ENCODE measurements around the gene ANP32D. TPM values are rescaled to one million over a fixed set of nuclear protein-coding genes. Genes with fewer than 3 reads are reported as not detected.
"Not testable (repeated sequence)": the region's sequence is repeated elsewhere in the genome, so short reads cannot be mapped to it uniquely, and the experiment has no call there.

ANP32D gene
- total RNA-seq, 1 donor from 2014 or later = not detected

DNA sequence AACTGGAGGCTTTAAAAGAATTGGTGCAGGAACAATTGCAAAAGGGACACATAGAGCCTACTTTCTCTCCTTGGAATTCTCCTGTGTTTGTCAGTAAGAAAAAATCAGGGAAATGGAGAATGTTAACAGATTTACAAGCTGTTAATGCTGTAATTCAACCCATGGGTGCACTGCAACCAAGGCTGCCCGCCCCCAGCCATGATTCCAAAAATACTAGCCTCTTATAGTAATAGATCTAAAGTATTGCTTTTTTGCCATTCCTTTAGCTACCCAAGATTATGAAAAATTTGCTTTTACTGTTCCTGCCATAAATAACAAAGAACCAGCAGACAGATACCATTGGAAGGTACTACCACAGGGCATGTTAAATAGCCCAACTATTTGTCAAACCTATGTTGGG, 37.8 kb downstream of the ANP32D start:
- Histone ChIP-seq H3K36me3 (no peaks in the 10 kb centered on the region), H3K27me3 (ENCODE audit: low read depth) (no peaks in the 10 kb centered on the region), H3K4me1 (no peaks in the 10 kb centered on the region), H3K4me3 (no peak overlapping the region), H3K9me3 (no peaks in the 10 kb centered on the region), H3K27ac (no peak overlapping the region)
- intact Hi-C loops (cut with DNase I) = no loop called here
- TF ChIP-seq, protein P1, sequence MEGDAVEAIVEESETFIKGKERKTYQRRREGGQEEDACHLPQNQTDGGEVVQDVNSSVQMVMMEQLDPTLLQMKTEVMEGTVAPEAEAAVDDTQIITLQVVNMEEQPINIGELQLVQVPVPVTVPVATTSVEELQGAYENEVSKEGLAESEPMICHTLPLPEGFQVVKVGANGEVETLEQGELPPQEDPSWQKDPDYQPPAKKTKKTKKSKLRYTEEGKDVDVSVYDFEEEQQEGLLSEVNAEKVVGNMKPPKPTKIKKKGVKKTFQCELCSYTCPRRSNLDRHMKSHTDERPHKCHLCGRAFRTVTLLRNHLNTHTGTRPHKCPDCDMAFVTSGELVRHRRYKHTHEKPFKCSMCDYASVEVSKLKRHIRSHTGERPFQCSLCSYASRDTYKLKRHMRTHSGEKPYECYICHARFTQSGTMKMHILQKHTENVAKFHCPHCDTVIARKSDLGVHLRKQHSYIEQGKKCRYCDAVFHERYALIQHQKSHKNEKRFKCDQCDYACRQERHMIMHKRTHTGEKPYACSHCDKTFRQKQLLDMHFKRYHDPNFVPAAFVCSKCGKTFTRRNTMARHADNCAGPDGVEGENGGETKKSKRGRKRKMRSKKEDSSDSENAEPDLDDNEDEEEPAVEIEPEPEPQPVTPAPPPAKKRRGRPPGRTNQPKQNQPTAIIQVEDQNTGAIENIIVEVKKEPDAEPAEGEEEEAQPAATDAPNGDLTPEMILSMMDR (IDR thresholded peaks at IDR 0.05) = no peak
- no peak for DNase-seq
- no peak for ATAC-seq

DNA sequence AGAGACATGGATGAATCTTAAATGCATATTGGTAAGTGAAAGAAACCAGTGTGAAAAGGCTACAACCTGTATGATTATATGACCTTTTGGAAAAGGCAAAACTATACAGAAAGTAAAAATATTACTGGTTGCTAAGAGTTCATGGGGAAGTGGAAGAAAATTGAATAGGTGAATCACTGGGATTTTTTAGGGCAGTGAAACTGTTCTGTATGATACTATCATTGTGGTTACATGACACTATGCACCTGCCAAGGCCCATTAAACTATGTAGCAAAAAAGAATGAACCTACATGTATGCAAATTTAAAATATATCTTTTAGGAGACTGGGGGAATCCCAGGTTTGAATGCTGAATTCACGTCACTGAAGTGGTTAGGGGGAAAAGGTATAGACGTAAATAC, 40.5 kb downstream of the ANP32D start:
- TF ChIP-seq, protein P1 (IDR thresholded peaks at IDR 0.05) = no peak
- no peak overlapping the region for H3K27ac ChIP-seq
- DNase-seq = no peak
- no peaks in the 10 kb centered on the region for H3K36me3 ChIP-seq
- H3K9me3 ChIP-seq = no peaks in the 10 kb centered on the region
- ATAC-seq = no peak
- no peak overlapping the region for H3K4me3 ChIP-seq
- intact Hi-C loops (cut with DNase I) = no loop called here
- no peaks in the 10 kb centered on the region for H3K27me3 ChIP-seq (ENCODE audit: low read depth)
- no peaks in the 10 kb centered on the region for H3K4me1 ChIP-seq

DNA sequence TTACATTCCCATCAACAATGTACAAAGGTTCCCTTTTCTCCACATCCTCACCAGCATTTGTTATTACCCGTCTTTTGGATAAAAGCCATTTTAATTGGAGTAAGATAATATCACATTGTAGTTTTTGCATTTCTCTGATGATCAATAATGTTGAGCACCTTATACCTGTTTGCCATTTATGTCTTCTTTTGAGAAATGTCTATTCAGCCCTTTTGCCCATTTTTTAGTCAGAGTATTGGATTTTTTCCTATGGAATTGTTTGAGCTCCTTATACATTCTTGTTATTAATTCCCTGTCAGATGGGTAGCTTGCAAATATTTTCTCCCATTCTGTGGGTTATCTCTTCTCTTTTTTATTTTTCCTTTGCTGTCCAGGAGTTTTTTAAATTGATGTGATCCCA, 42.4 kb downstream of the ANP32D start:
- Histone ChIP-seq H3K4me1 (no peaks in the 10 kb centered on the region), H3K9me3 (no peaks in the 10 kb centered on the region), H3K27me3 (ENCODE audit: low read depth) (no peaks in the 10 kb centered on the region), H3K36me3 (no peaks in the 10 kb centered on the region), H3K4me3 (no peak overlapping the region), H3K27ac (no peak overlapping the region)
- intact Hi-C loops (cut with DNase I) = no loop called here
- no peak for ATAC-seq
- DNase-seq = no peak
- TF ChIP-seq, protein P1 (IDR thresholded peaks at IDR 0.05) = no peak

DNA sequence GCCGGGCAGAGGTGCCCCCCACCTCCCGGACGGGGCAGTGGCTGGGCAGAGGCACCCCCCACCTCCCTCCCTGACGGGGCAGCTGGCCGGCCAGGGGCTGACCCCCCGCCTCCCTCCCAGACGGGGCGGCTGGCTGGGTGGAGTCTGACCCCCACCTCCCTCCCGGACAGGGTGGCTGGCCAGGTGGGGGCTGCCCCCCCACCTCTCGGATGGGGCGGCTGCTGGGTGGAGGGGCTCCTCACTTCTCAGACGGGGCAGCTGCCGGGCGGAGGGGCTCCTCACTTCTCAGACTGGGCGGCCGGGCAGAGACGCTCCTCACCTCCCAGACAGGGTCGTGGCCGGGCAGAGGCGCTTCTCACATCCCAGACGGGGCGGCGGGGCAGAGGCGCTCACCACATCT, 48.0 kb downstream of the ANP32D start:
- H3K4me1 ChIP-seq; intact Hi-C loops (cut with DNase I); H3K27ac ChIP-seq; H3K36me3 ChIP-seq; DNase-seq; H3K4me3 ChIP-seq; ATAC-seq; H3K27me3 ChIP-seq (ENCODE audit: low read depth); H3K9me3 ChIP-seq: not testable (repeated sequence)

Other genes starting within 250 kb of the ANP32D start
- 27.3 TPM for gene ZNF641, start 121.6 kb upstream of the ANP32D start, total RNA-seq
- 0.53 TPM for gene C12orf54, start 9.9 kb downstream of the ANP32D start, total RNA-seq
- not detected for gene OR8S1, start 53.1 kb downstream of the ANP32D start, total RNA-seq
- not detected for gene LALBA, start 97.5 kb downstream of the ANP32D start, total RNA-seq
- 38.3 TPM for gene KANSL2, start 209.7 kb downstream of the ANP32D start, total RNA-seq
- 34.1 TPM for gene CCNT1, start 244.1 kb downstream of the ANP32D start, total RNA-seq

Measured in lower lobe of right lung (tissue), 2 donors.